GM23338 (cell line): Measurements from ENCODE around the gene KRTAP5-10.

Experiments used
- CREB1 ChIP-seq: fragments of 250-450 bp; sonication (Bioruptor Pico); IDR thresholded peaks from 2 replicates; pipeline ENCODE4 v1.5.0; 2020; ENCODE audit warnings: low read depth, mild to moderate bottlenecking, moderate library complexity
- CTCF ChIP-seq, 2 experiments: fragments of 200-600 bp in 1 of 2; sonication (generic) in 1 of 2; conservative IDR thresholded peaks; 2 replicates each; pipeline versions ENCODE4 v1.5.1 to v1.6.1; 2016 to 2017; ENCODE audit warnings: antibody characterized with exemption in 2 of 2, low read depth in 2 of 2, mild to moderate bottlenecking in 2 of 2, moderate library complexity in 1 of 2
- EZH2 ChIP-seq: fragments of 200-600 bp; sonication (generic); IDR thresholded peaks from one replicate; pipeline ENCODE4 v1.8.0; 2017; ENCODE audit warnings: antibody characterized with exemption, mild to moderate bottlenecking, low read depth; ENCODE audit not compliant: unreplicated experiment
- EZH2phosphoT487 ChIP-seq: fragments of 200-600 bp; sonication (generic); IDR thresholded peaks from one replicate; pipeline ENCODE4 v1.8.1; 2018; ENCODE audit warnings: antibody characterized with exemption; ENCODE audit not compliant: unreplicated experiment
- POLR2AphosphoS5 ChIP-seq: IDR thresholded peaks from 2 replicates; pipeline ENCODE4 v1.6.1; 2016; ENCODE audit warnings: antibody characterized with exemption, low read depth
- ZNF114 ChIP-seq: fragments of 250-450 bp; sonication (Bioruptor Pico); IDR thresholded peaks from 2 replicates; pipeline ENCODE4 v1.5.0; 2020; ENCODE audit warnings: mild to moderate bottlenecking, moderate library complexity

DNA sequence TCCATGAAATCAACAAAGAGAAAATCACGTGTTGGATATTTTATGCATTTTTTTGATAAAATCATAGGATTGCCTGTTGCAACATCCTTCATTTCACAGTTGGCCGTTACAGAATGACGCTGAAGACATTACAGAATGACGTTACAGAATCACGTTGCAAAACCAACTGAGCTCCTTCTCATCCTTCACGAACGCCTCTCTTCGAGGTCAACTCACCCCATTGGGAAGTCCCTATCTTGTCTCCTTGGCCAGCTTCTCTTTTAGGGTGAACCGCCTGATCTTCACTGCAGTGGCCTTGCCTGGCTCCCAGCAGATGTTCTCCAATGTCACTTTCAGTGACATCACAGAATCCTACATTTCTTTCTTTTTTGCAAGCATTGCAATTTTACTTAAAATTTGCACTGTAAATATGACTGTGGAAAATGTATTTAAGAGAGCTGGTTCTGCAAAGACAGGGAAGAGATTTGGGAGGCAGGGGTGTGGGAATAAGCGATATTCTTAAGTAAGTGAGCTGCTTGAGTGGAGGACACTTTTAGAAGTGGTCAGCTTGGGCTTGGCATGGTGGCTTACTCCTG is 33.2 kb upstream of the KRTAP5-10 start:
- TF ChIP-seq CTCF (conservative IDR thresholded peaks at IDR 0.05; ENCODE audit: low read depth in 2 of 2) = no peak
- TF ChIP-seq EZH2phosphoT487 = no peak
- no peak for TF ChIP-seq EZH2
- no peak for TF ChIP-seq POLR2AphosphoS5
- TF ChIP-seq CREB1 (CRISPR knock-in tag) = no peak
- no peak for TF ChIP-seq ZNF114
